Measurements from ENCODE around the gene CACNA2D3.

GRCh38 chr3:54719914-54720313 is 597.6 kb downstream of the CACNA2D3 start:
- no peak for TF ChIP-seq CTCF (IDR thresholded peaks at IDR 0.05)
- TF ChIP-seq POLR2A (IDR thresholded peaks at IDR 0.05): no peak
- no peak for TF ChIP-seq EP300 (IDR thresholded peaks at IDR 0.05)

Measured in tibial nerve (tissue), 4 donors.